Smooth muscle cell (in vitro differentiated cells): ENCODE measurements around the gene RALGPS1. TPM values are rescaled to one million over a fixed set of nuclear protein-coding genes. Genes with fewer than 3 reads are reported as not detected.

Source experiments
- DNase-seq: peaks from one replicate; lab custom pipeline; 2025; ENCODE audit not compliant: unreplicated experiment; lab: John Stamatoyannopoulos, UW
- H2AFZ ChIP-seq: fragments of 200-600 bp; sonication (generic); 2 replicates; pipeline ENCODE4 v1.6.0; 2016; ENCODE audit warnings: antibody characterized with exemption, low read depth, mild to moderate bottlenecking
- H3F3A ChIP-seq: fragments of 200-600 bp; sonication (generic); 2 replicates; pipeline ENCODE4 v1.6.0; 2017; ENCODE audit warnings: antibody characterized with exemption, low read depth
- H3K27ac ChIP-seq: fragments of 200-600 bp; sonication (generic); 2 replicates; pipeline ENCODE4 v1.5.1; 2016; ENCODE audit warnings: low read depth, mild to moderate bottlenecking
- H3K27me3 ChIP-seq: fragments of 200-600 bp; sonication (generic); 2 replicates; pipeline ENCODE4 v1.6.1; 2016; ENCODE audit warnings: low read depth, mild to moderate bottlenecking
- H3K36me3 ChIP-seq: fragments of 200-600 bp; sonication (generic); 2 replicates; pipeline ENCODE4 v1.5.1; 2016; ENCODE audit warnings: low read depth
- H3K4me1 ChIP-seq: fragments of 200-600 bp; sonication (generic); 2 replicates; pipeline ENCODE4 v1.5.1; 2016; ENCODE audit warnings: low read depth
- H3K4me2 ChIP-seq: fragments of 200-600 bp; sonication (generic); 2 replicates; pipeline ENCODE4 v1.6.0; 2016; ENCODE audit warnings: mild to moderate bottlenecking
- H3K4me3 ChIP-seq: fragments of 200-600 bp; sonication (generic); 2 replicates; pipeline ENCODE4 v1.5.1; 2016; ENCODE audit warnings: mild to moderate bottlenecking
- H3K79me2 ChIP-seq: fragments of 200-600 bp; sonication (generic); 2 replicates; pipeline ENCODE4 v1.6.0; 2016; ENCODE audit warnings: low read depth, mild to moderate bottlenecking
- H3K9ac ChIP-seq: fragments of 200-600 bp; sonication (generic); 2 replicates; pipeline ENCODE4 v1.6.0; 2016; ENCODE audit warnings: low read depth
- H3K9me3 ChIP-seq: fragments of 200-600 bp; sonication (generic); replicated peaks from 2 replicates; pipeline ENCODE4 v1.5.1; 2016; ENCODE audit warnings: low read depth
- H4K20me1 ChIP-seq: fragments of 200-600 bp; sonication (generic); 2 replicates; pipeline ENCODE4 v1.6.0; 2016; ENCODE audit warnings: low read depth
- CTCF ChIP-seq: fragments of 200-600 bp; sonication (generic); IDR thresholded peaks from 2 replicates; pipeline ENCODE4 v1.5.1; 2017; ENCODE audit warnings: borderline replicate concordance, mild to moderate bottlenecking, antibody characterized with exemption; ENCODE audit not compliant: insufficient read depth, poor library complexity, severe bottlenecking
- WGBS: methylation state at CpG from one replicate; pipeline ENCODE4 v1.1.7; 2016; ENCODE audit warnings: low lambda C conversion rate; 5-methylcytosine and 5-hydroxymethylcytosine counted together
- polyA plus RNA-seq: library from polyadenylated mRNA; unstranded; fragments of >200 nt; fragmentation: Nextera tagmentation; extraction: Ambion mirVana; gene quantifications from 2 replicates; pipeline ENCODE4 v1.2.1, GENCODE V29; 2016
- total RNA-seq: library from RNA; depleted of rRNA; stranded (reverse); fragments of >200 nt; gene quantifications from 2 replicates; pipeline ENCODE4 v1.2.3, GENCODE V29; 2014

The RALGPS1 gene
- total and polyA plus RNA-seq, 2 experiments from 2014 or later: 2.1 to 4.0 TPM

- H3K4me3 ChIP-seq: no peak overlapping the region
- no peaks in the 10 kb centered on the region for H3K9me3 ChIP-seq
- no peaks in the 10 kb centered on the region for H3K4me1 ChIP-seq
- H3K36me3 ChIP-seq: no peaks in the 10 kb centered on the region
- no peaks in the 10 kb centered on the region for H4K20me1 ChIP-seq
- H2AFZ ChIP-seq: no peak overlapping the region
- H3K4me2 ChIP-seq: no peak overlapping the region
- WGBS: 69% methylated on average over 5 of the region's 5 CpGs
- no peaks in the 10 kb centered on the region for H3K27me3 ChIP-seq
- H3K9ac ChIP-seq: no peak overlapping the region
- DNase-seq: no peak
- TF ChIP-seq CTCF: no peak
- no peaks in the 10 kb centered on the region for H3F3A ChIP-seq
- H3K27ac ChIP-seq: no peak overlapping the region
- H3K79me2 ChIP-seq: no peaks in the 10 kb centered on the region
Measured at GRCh38 chr9:127148014-127148413, 233.4 kb downstream of the RALGPS1 start.

GRCh38 chr9:127149010-127149409 lies 234.4 kb downstream of the RALGPS1 start:
- no peak for TF ChIP-seq CTCF
- no peak overlapping the region for H3K27ac ChIP-seq
- no peak overlapping the region for H3K4me3 ChIP-seq
- no peak overlapping the region for H2AFZ ChIP-seq
- DNase-seq: no peak
- H3K9me3 ChIP-seq: no peaks in the 10 kb centered on the region
- no peaks in the 10 kb centered on the region for H3K4me1 ChIP-seq
- no peaks in the 10 kb centered on the region for H3K27me3 ChIP-seq
- no peaks in the 10 kb centered on the region for H3K36me3 ChIP-seq
- H3K79me2 ChIP-seq: no peaks in the 10 kb centered on the region
- H3K9ac ChIP-seq: no peak overlapping the region
- WGBS: 97% methylated on average over 7 of the region's 7 CpGs
- H4K20me1 ChIP-seq: no peaks in the 10 kb centered on the region
- H3F3A ChIP-seq: no peaks in the 10 kb centered on the region
- H3K4me2 ChIP-seq: no peak overlapping the region

- H3K9me3 ChIP-seq: no peaks in the 10 kb centered on the region
- 89% methylated on average over 6 of the region's 6 CpGs for WGBS
- no peaks in the 10 kb centered on the region for H3K4me1 ChIP-seq
- H3K27me3 ChIP-seq: no peaks in the 10 kb centered on the region
- H3K4me2 ChIP-seq: no peak overlapping the region
- no peak overlapping the region for H3K4me3 ChIP-seq
- no peaks in the 10 kb centered on the region for H3K79me2 ChIP-seq
- H3K36me3 ChIP-seq: no peaks in the 10 kb centered on the region
- no peak overlapping the region for H2AFZ ChIP-seq
- H4K20me1 ChIP-seq: no peaks in the 10 kb centered on the region
- no peaks in the 10 kb centered on the region for H3F3A ChIP-seq
- no peak overlapping the region for H3K9ac ChIP-seq
- no peak overlapping the region for H3K27ac ChIP-seq
- no peak for TF ChIP-seq CTCF
- DNase-seq: no peak
Measured at GRCh38 chr9:127149463-127150390, 235.1 kb downstream of the RALGPS1 start.
